Measurements from ENCODE around the gene PTPRD. TPM values are rescaled to one million over a fixed set of nuclear protein-coding genes. Genes with fewer than 3 reads are reported as not detected.

Gene PTPRD
- total RNA-seq, 1 experiment from 2014 or later = not detected

- H3K4me3 Mint-ChIP-seq (ENCODE audit: unreplicated experiment) = no peak overlapping the region
- BruUV-seq (replicated peaks) = no TSS peak
- no peaks in the 10 kb centered on the region for H3K4me1 Mint-ChIP-seq (ENCODE audit: insufficient read depth, unreplicated experiment)
- H3K36me3 Mint-ChIP-seq (ENCODE audit: insufficient read depth, unreplicated experiment) = no peaks in the 10 kb centered on the region
- ChIA-PET CTCF (interaction anchor here (0.5 to 0.6 kb wide), 2 partner anchors 10 to 1900 kb away, joined by 3 to 4 read pairs; no protein-coding TSS in a partner anchor), POLR2A (no interaction called here)
- intact Hi-C loops (cut with micrococcal nuclease) = no loop called here
- no peak overlapping the region for H3K27ac Mint-ChIP-seq (ENCODE audit: low read depth, unreplicated experiment)
- no peaks in the 10 kb centered on the region for H3K27me3 Mint-ChIP-seq (ENCODE audit: insufficient read depth, unreplicated experiment)
- H3K9me3 Mint-ChIP-seq (ENCODE audit: unreplicated experiment) = peaks cover 11% of the 10 kb centered on the region
- no peak for DNase-seq (ENCODE audit: unreplicated experiment)
- TF ChIP-seq CTCF (IDR thresholded peaks at IDR 0.05; ENCODE audit: unreplicated experiment) = no peak
Measured at GRCh38 chr9:8888591-8888990, 1724.2 kb downstream of the PTPRD start.

GRCh38 chr9:8887369-8887768 lies 1725.4 kb downstream of the PTPRD start:
- H3K27ac Mint-ChIP-seq (ENCODE audit: low read depth, unreplicated experiment) = no peak overlapping the region
- POLR2A ChIA-PET = no interaction called here
- no TSS peak for BruUV-seq (replicated peaks)
- H3K36me3 Mint-ChIP-seq (ENCODE audit: insufficient read depth, unreplicated experiment) = no peaks in the 10 kb centered on the region
- H3K4me1 Mint-ChIP-seq (ENCODE audit: insufficient read depth, unreplicated experiment) = no peaks in the 10 kb centered on the region
- no peaks in the 10 kb centered on the region for H3K27me3 Mint-ChIP-seq (ENCODE audit: insufficient read depth, unreplicated experiment)
- CTCF ChIA-PET = interaction anchor here (1.3 kb wide), 1 partner anchor 8 kb away, joined by 6 read pairs; no protein-coding TSS in a partner anchor
- DNase-seq (ENCODE audit: unreplicated experiment) = no peak
- intact Hi-C loops (cut with micrococcal nuclease) = no loop called here
- TF ChIP-seq CTCF (IDR thresholded peaks at IDR 0.05; ENCODE audit: unreplicated experiment) = no peak
- H3K9me3 Mint-ChIP-seq (ENCODE audit: unreplicated experiment) = peaks cover 2% of the 10 kb centered on the region
- H3K4me3 Mint-ChIP-seq (ENCODE audit: unreplicated experiment) = no peak overlapping the region

- no peaks in the 10 kb centered on the region for H3K4me1 Mint-ChIP-seq (ENCODE audit: insufficient read depth, unreplicated experiment)
- POLR2A ChIA-PET = no interaction called here
- BruUV-seq (replicated peaks) = no TSS peak
Measured at GRCh38 chr9:8883321-8883720, 1729.5 kb downstream of the PTPRD start.

GRCh38 chr9:8880060-8880459 lies 1732.7 kb downstream of the PTPRD start:
- no peaks in the 10 kb centered on the region for H3K4me1 Mint-ChIP-seq (ENCODE audit: insufficient read depth, unreplicated experiment)
- BruUV-seq (replicated peaks) = no TSS peak
- POLR2A ChIA-PET = no interaction called here
- TF ChIP-seq CTCF (IDR thresholded peaks at IDR 0.05; ENCODE audit: unreplicated experiment) = no peak
- H3K36me3 Mint-ChIP-seq (ENCODE audit: insufficient read depth, unreplicated experiment) = no peaks in the 10 kb centered on the region
- intact Hi-C loops (cut with micrococcal nuclease) = no loop called here
- CTCF ChIA-PET = interaction anchor here (0.6 to 2.8 kb wide), 3 partner anchors 15 to 880 kb away, joined by 3 to 15 read pairs (median 4); no protein-coding TSS in a partner anchor
- H3K27me3 Mint-ChIP-seq (ENCODE audit: insufficient read depth, unreplicated experiment) = no peaks in the 10 kb centered on the region
- no peak overlapping the region for H3K4me3 Mint-ChIP-seq (ENCODE audit: unreplicated experiment)
- no peak for DNase-seq (ENCODE audit: unreplicated experiment)
- H3K27ac Mint-ChIP-seq (ENCODE audit: low read depth, unreplicated experiment) = no peak overlapping the region
- H3K9me3 Mint-ChIP-seq (ENCODE audit: unreplicated experiment) = no peaks in the 10 kb centered on the region

More at GRCh38 chr9:8883321-8883720, 1729.5 kb downstream of the PTPRD start:
- no peaks in the 10 kb centered on the region for H3K9me3 Mint-ChIP-seq (ENCODE audit: unreplicated experiment)
- intact Hi-C loops (cut with micrococcal nuclease) = no loop called here
- no peak overlapping the region for H3K4me3 Mint-ChIP-seq (ENCODE audit: unreplicated experiment)
- no peaks in the 10 kb centered on the region for H3K27me3 Mint-ChIP-seq (ENCODE audit: insufficient read depth, unreplicated experiment)
- CTCF ChIA-PET = interaction anchor here (0.6 to 2.2 kb wide), 3 partner anchors 12 to 469 kb away, joined by 3 to 13 read pairs (median 6); no protein-coding TSS in a partner anchor
- no peaks in the 10 kb centered on the region for H3K36me3 Mint-ChIP-seq (ENCODE audit: insufficient read depth, unreplicated experiment)
- no peak overlapping the region for H3K27ac Mint-ChIP-seq (ENCODE audit: low read depth, unreplicated experiment)
- TF ChIP-seq CTCF (IDR thresholded peaks at IDR 0.05; ENCODE audit: unreplicated experiment) = no peak
- no peak for DNase-seq (ENCODE audit: unreplicated experiment)
